H1 (cell line): Measurements from ENCODE around the gene SFRP2. TPM values are rescaled to one million over a fixed set of nuclear protein-coding genes. Genes with fewer than 3 reads are reported as not detected.

Experiments used
- CTCF ChIA-PET: fragments of 300-600 bp; sonication (Branson Sonifier 250); formaldehyde crosslinking; loops from one replicate; lab custom pipeline; 2021; ENCODE audit not compliant: partially characterized antibody; lab: Charles Lee
- POLR2A ChIA-PET: fragments of 300-600 bp; sonication (Branson Sonifier 250); formaldehyde crosslinking; loops from one replicate; lab custom pipeline; 2021; ENCODE audit warnings: inconsistent platforms; ENCODE audit not compliant: partially characterized antibody; lab: Charles Lee
- DNase-seq, 2 experiments: peaks; one replicate each; pipeline versions ENCODE4 v3.0.0 to v3.0.0-alpha.2; 2010 to 2022; ENCODE audit warnings: low spot score in 2 of 2, low read depth in 1 of 2, mixed read lengths in 1 of 2
- FAIRE-seq: peaks from 2 replicates; lab custom pipeline; 2011; peaks lifted over from hg19 to GRCh38; lab: Jason Lieb, UNC
- H2AFZ ChIP-seq: 2 replicates; pipeline ENCODE4 v1.8.1; 2012; ENCODE audit warnings: low read length, inconsistent platforms
- H2AK5ac ChIP-seq: 2 replicates; pipeline ENCODE4 v1.6.1; 2013; ENCODE audit warnings: low read depth, low read length
- H2BK120ac ChIP-seq: replicated peaks from 2 replicates; pipeline ENCODE3; 2013; ENCODE audit warnings: low read depth, low read length, inconsistent platforms
- H2BK12ac ChIP-seq: 2 replicates; pipeline ENCODE4 v1.6.1; 2013; ENCODE audit warnings: low read depth, low read length
- H2BK15ac ChIP-seq: 2 replicates; pipeline ENCODE4 v1.6.1; 2013; ENCODE audit warnings: low read length
- H2BK20ac ChIP-seq: 2 replicates; pipeline ENCODE4 v1.6.1; 2013; ENCODE audit warnings: low read length
- H2BK5ac ChIP-seq: 2 replicates; pipeline ENCODE4 v1.6.1; 2013; ENCODE audit warnings: low read depth, low read length
- H3K14ac ChIP-seq: 2 replicates; pipeline ENCODE4 v1.6.1; 2013; ENCODE audit warnings: inconsistent platforms; ENCODE audit not compliant: insufficient read length
- H3K18ac ChIP-seq: 2 replicates; pipeline ENCODE4 v1.6.1; 2013; ENCODE audit warnings: low read length; ENCODE audit errors: extremely low read depth
- H3K23ac ChIP-seq: 2 replicates; pipeline ENCODE4 v1.6.1; 2013; ENCODE audit warnings: inconsistent platforms; ENCODE audit not compliant: insufficient read length
- H3K23me2 ChIP-seq: 2 replicates; pipeline ENCODE4 v1.6.1; 2013; ENCODE audit warnings: low read depth, low read length
- H3K27ac ChIP-seq: 2 replicates; pipeline ENCODE4 v1.6.1; 2011; ENCODE audit warnings: low read depth, low read length, inconsistent platforms
- H3K27me3 ChIP-seq, 4 experiments: replicated peaks in 1 of 4; 1 replicate in 1 of 4; 2 replicates in 3 of 4; pipeline versions ENCODE4 v1.6.1 to v1.8.1; 2011 to 2013; ENCODE audit warnings: low read length in 3 of 4, mild to moderate bottlenecking in 3 of 4, inconsistent platforms in 2 of 4, mixed read lengths in 2 of 4, moderate library complexity in 1 of 4; ENCODE audit not compliant: control insufficient read depth in 3 of 4, insufficient read depth in 3 of 4; ENCODE audit errors: extremely low read depth in 1 of 4
- H3K36me3 ChIP-seq, 4 experiments: 2 replicates each; pipeline versions ENCODE4 v1.6.1 to v1.8.1; 2011 to 2013; ENCODE audit warnings: mild to moderate bottlenecking in 4 of 4, low read length in 3 of 4, moderate library complexity in 2 of 4, control low read depth in 1 of 4, inconsistent platforms in 1 of 4; ENCODE audit not compliant: insufficient read depth in 4 of 4, control insufficient read depth in 2 of 4
- H3K4ac ChIP-seq: replicated peaks from 2 replicates; pipeline ENCODE3; 2013; ENCODE audit warnings: low read length, low read depth, mixed read lengths, inconsistent platforms; ENCODE audit not compliant: insufficient read length
- H3K4me1 ChIP-seq, 4 experiments: replicated peaks in 1 of 4; 1 replicate in 1 of 4; 2 replicates in 3 of 4; pipeline versions ENCODE4 v1.6.1 to v1.8.1; 2011 to 2013; ENCODE audit warnings: low read length in 3 of 4, inconsistent platforms in 2 of 4, mixed read lengths in 1 of 4; ENCODE audit not compliant: insufficient read depth in 4 of 4, control insufficient read depth in 3 of 4
- H3K4me2 ChIP-seq, 2 experiments: 2 replicates each; pipeline versions ENCODE4 v1.6.1 to v1.8.1; 2011 to 2013; ENCODE audit warnings: low read depth in 2 of 2, low read length in 2 of 2, control low read depth in 1 of 2, inconsistent platforms in 1 of 2, mild to moderate bottlenecking in 1 of 2; ENCODE audit not compliant: insufficient read depth in 1 of 2
- H3K4me3 ChIP-seq, 4 experiments: fragments of 200-600, 300-600 bp in 1 of 4; sonication (generic), shearing (Covaris generic), sonication (Bioruptor Twin) in 1 of 4; 2 replicates each; pipeline versions ENCODE4 v1.5.1 to v1.8.1; 2011 to 2016; ENCODE audit warnings: low read length in 4 of 4, low read depth in 3 of 4, control low read depth in 2 of 4, inconsistent platforms in 2 of 4, mild to moderate bottlenecking in 2 of 4, mixed read lengths in 1 of 4, moderate library complexity in 1 of 4; ENCODE audit not compliant: insufficient read depth in 2 of 4; ENCODE audit errors: extremely low read depth in 1 of 4
- H3K56ac ChIP-seq: replicated peaks from 2 replicates; pipeline ENCODE3; 2013; ENCODE audit warnings: low read depth, mild to moderate bottlenecking, mixed read lengths, low read length, inconsistent platforms; ENCODE audit not compliant: insufficient read length
- H3K79me1 ChIP-seq: 2 replicates; pipeline ENCODE4 v1.6.1; 2013; ENCODE audit warnings: low read depth, low read length, control low read depth
- H3K79me2 ChIP-seq, 2 experiments: 2 replicates each; pipeline versions ENCODE4 v1.6.1 to v1.8.1; 2012 to 2013; ENCODE audit warnings: low read length in 2 of 2, mild to moderate bottlenecking in 2 of 2, inconsistent platforms in 1 of 2; ENCODE audit not compliant: insufficient read depth in 2 of 2, control insufficient read depth in 1 of 2
- H3K9ac ChIP-seq, 4 experiments: replicated peaks in 1 of 4; 1 replicate in 1 of 4; 2 replicates in 3 of 4; pipeline versions ENCODE4 v1.6.1 to v1.8.1; 2011 to 2013; ENCODE audit warnings: low read depth in 3 of 4, low read length in 3 of 4, control low read depth in 2 of 4, mild to moderate bottlenecking in 2 of 4, moderate library complexity in 2 of 4, inconsistent platforms in 1 of 4; ENCODE audit errors: extremely low read depth in 1 of 4
- H3K9me3 ChIP-seq, 2 experiments: 2 replicates each; pipeline versions ENCODE4 v1.6.1 to v1.8.1; 2012 to 2013; ENCODE audit warnings: mild to moderate bottlenecking in 2 of 2, moderate library complexity in 2 of 2, control low read depth in 1 of 2, inconsistent platforms in 1 of 2, low read depth in 1 of 2, low read length in 1 of 2, mixed read lengths in 1 of 2; ENCODE audit not compliant: insufficient read depth in 2 of 2
- H4K20me1 ChIP-seq, 2 experiments: replicated peaks in 1 of 2; 2 replicates each; pipeline versions ENCODE3 to v1.8.1; 2011 to 2013; ENCODE audit warnings: inconsistent platforms in 2 of 2, low read length in 2 of 2, mild to moderate bottlenecking in 1 of 2; ENCODE audit not compliant: insufficient read depth in 2 of 2, control insufficient read depth in 1 of 2
- H4K5ac ChIP-seq: 2 replicates; pipeline ENCODE4 v1.6.1; 2013; ENCODE audit warnings: low read length, low read depth, mixed read lengths, inconsistent platforms; ENCODE audit not compliant: insufficient read length
- H4K8ac ChIP-seq: 2 replicates; pipeline ENCODE4 v1.8.0; 2013; ENCODE audit warnings: mild to moderate bottlenecking, moderate library complexity, low read length, inconsistent platforms; ENCODE audit not compliant: insufficient read depth; ENCODE audit errors: extremely low read depth
- H4K91ac ChIP-seq: replicated peaks from 2 replicates; pipeline ENCODE3; 2013; ENCODE audit warnings: low read length, mixed read lengths, inconsistent platforms; ENCODE audit not compliant: insufficient read length
- BACH1 ChIP-seq: IDR thresholded peaks from 2 replicates; pipeline ENCODE4 v1.6.1; 2012; ENCODE audit warnings: low read length, improper control_type of control experiment
- BCL11A ChIP-seq, 2 experiments: IDR thresholded peaks; one replicate each; pipeline ENCODE4 v1.6.1; 2011; ENCODE audit warnings: low read depth in 2 of 2, low read length in 2 of 2, mild to moderate bottlenecking in 2 of 2
- CEBPB ChIP-seq: IDR thresholded peaks from 2 replicates; pipeline ENCODE4 v1.6.1; 2012; ENCODE audit warnings: low read depth, low read length
- EGR1 ChIP-seq: IDR thresholded peaks from 2 replicates; pipeline ENCODE4 v1.6.1; 2011; ENCODE audit warnings: low read depth, low read length, borderline replicate concordance
- FOSL1 ChIP-seq: IDR thresholded peaks from 2 replicates; pipeline ENCODE4 v1.6.1; 2011; ENCODE audit warnings: mild to moderate bottlenecking, low read depth, low read length, moderate library complexity; ENCODE audit not compliant: insufficient read depth
- GTF2F1 ChIP-seq: IDR thresholded peaks from 2 replicates; pipeline ENCODE4 v1.6.1; 2012; ENCODE audit warnings: low read depth, low read length, improper control_type of control experiment, borderline replicate concordance
- HDAC2 ChIP-seq, 2 experiments: fragments of 300-600 bp in 1 of 2; sonication (generic) in 1 of 2; IDR thresholded peaks; 2 replicates each; pipeline ENCODE4 v1.6.1; 2011 to 2012; ENCODE audit warnings: low read depth in 2 of 2, low read length in 2 of 2, mild to moderate bottlenecking in 2 of 2, moderate library complexity in 2 of 2, borderline replicate concordance in 1 of 2, inconsistent platforms in 1 of 2
- RFX5 ChIP-seq: IDR thresholded peaks from 2 replicates; pipeline ENCODE4 v1.6.1; 2011; ENCODE audit warnings: low read depth, low read length, improper control_type of control experiment, borderline replicate concordance
- RXRA ChIP-seq: IDR thresholded peaks from 2 replicates; pipeline ENCODE4 v1.6.1; 2011; ENCODE audit warnings: low read depth, mild to moderate bottlenecking, low read length, moderate library complexity; ENCODE audit not compliant: insufficient read depth
- SIN3A ChIP-seq, 2 experiments: IDR thresholded peaks in 1 of 2; conservative IDR thresholded peaks in 1 of 2; 2 replicates each; pipeline ENCODE4 v1.6.1; 2011 to 2012; ENCODE audit warnings: low read length in 2 of 2, improper control_type of control experiment in 1 of 2, low read depth in 1 of 2, mild to moderate bottlenecking in 1 of 2
- SIX5 ChIP-seq: IDR thresholded peaks from 2 replicates; pipeline ENCODE4 v1.6.1; 2011; ENCODE audit warnings: mild to moderate bottlenecking, low read depth, low read length
- SP1 ChIP-seq: IDR thresholded peaks from 2 replicates; pipeline ENCODE4 v1.6.1; 2011; ENCODE audit warnings: low read depth, low read length
- WGBS, 2 experiments: shearing (Covaris generic) in 1 of 2; methylation state at CpG; one replicate each; pipeline versions ENCODE4 v1.1.6 to v1.1.7; 2013 to 2015; ENCODE audit warnings: low lambda C conversion rate in 2 of 2, mixed read lengths in 2 of 2, inconsistent platforms in 1 of 2, low coverage in 1 of 2, missing lambda C conversion rate in 1 of 2; ENCODE audit not compliant: insufficient replicate concordance in 2 of 2, insufficient coverage in 1 of 2, insufficient read length in 1 of 2; ENCODE audit errors: extremely low coverage in 1 of 2, missing lambda C conversion rate in 1 of 2; 5-methylcytosine and 5-hydroxymethylcytosine counted together
- polyA plus RNA-seq, 7 experiments: library from polyadenylated mRNA; depleted of rRNA in 3 of 7; stranded (reverse) in 5 of 7; unstranded in 2 of 7; fragments of >200 nt in 5 of 7; fragments of 200-250 nt in 2 of 7; gene quantifications; 1 replicate in 5 of 7; 2 replicates in 1 of 7; 4 replicates in 1 of 7; pipeline versions ENCODE4 v1.2.1 to v1.2.3, GENCODE V29; 2011 to 2013; ENCODE audit warnings: missing spikeins in 2 of 7, mixed read lengths in 2 of 7
- total RNA-seq: library from RNA; stranded (reverse); fragmentation: NEBNext Ultra II Directional; extraction: Animal tissue kit (Norgen Biotek cat#: 25700); gene quantifications from 2 replicates; pipeline ENCODE4 v1.2.1, GENCODE V29; 2021
- TF ChIP-seq, protein P1 (sequence below): IDR thresholded peaks from 2 replicates; pipeline ENCODE4 v1.6.1; 2011; ENCODE audit warnings: low read depth, mild to moderate bottlenecking, low read length; ENCODE audit not compliant: insufficient read depth
- TF ChIP-seq, protein P2 (sequence below): IDR thresholded peaks from 2 replicates; pipeline ENCODE4 v1.6.1; 2012; ENCODE audit warnings: inconsistent platforms

SFRP2 gene
- total and polyA plus RNA-seq, 2 of the 8 experiments (the other 6 are each of a cell fraction or from before 2014, with no cell fraction given), result 108 to 342 TPM

DNA sequence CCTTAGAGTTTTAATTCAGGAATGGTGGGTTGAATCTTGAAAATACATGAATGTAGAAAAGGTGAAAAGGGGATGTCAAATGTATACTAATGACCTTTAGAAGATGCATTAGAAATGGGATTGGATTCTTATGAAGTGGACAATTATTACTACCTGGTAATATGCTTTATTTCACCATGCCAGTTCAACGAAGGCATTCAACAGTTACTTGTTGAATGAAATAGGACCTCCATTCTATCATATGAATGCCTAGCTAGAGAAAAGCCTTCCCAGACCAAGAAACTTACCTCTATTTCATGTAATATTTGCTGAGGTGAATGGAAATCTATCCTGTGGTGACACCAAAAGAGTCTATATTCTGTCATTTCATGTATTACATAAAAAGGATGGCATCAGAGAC is 34.6 kb upstream of the SFRP2 start:
- Histone ChIP-seq H2BK15ac (no peak overlapping the region), H3K36me3 (no peaks in the 10 kb centered on the region), H3K4ac (no peak overlapping the region), H3K9ac (no peak overlapping the region), H4K91ac (no peak overlapping the region), H4K20me1 (no peaks in the 10 kb centered on the region), H4K5ac (no peak overlapping the region), H3K4me1 (no peaks in the 10 kb centered on the region), H2BK20ac (no peak overlapping the region), H3K56ac (no peak overlapping the region), H2BK5ac (no peak overlapping the region), H2BK12ac (no peak overlapping the region), H3K27ac (no peak overlapping the region), H3K9me3 (no peaks in the 10 kb centered on the region), H3K79me1 (no peaks in the 10 kb centered on the region), H2AK5ac (no peak overlapping the region), H3K27me3 (no peaks in the 10 kb centered on the region), H2AFZ (no peak overlapping the region), H3K4me2 (no peak overlapping the region), H3K79me2 (no peaks in the 10 kb centered on the region), H3K4me3 (no peak overlapping the region), H4K8ac (no peak overlapping the region), H3K23me2 (no peaks in the 10 kb centered on the region), H3K14ac (no peak overlapping the region), H3K18ac (no peak overlapping the region), H2BK120ac (no peak overlapping the region), H3K23ac (no peak overlapping the region)
- no peak for FAIRE-seq
- 96% methylated on average over 1 of the region's 1 CpG; no CpG with 5 or more reads in 1 of the 2 experiments for WGBS, 2 experiments
- ChIA-PET POLR2A (no interaction called here), CTCF (no interaction called here)
- no peak for DNase-seq
- TF ChIP-seq RFX5 (no peak), SP1 (no peak), CEBPB (no peak), BCL11A (IDR thresholded peaks at IDR 0.05; ENCODE audit: low read depth in 2 of 2, low read length in 2 of 2) (no peak), SIN3A (conservative IDR thresholded peaks at IDR 0.05 in 1 of 2, IDR thresholded peaks at IDR 0.05 in 1 of 2; ENCODE audit: low read depth in 1 of 2, low read length in 2 of 2) (no peak), EGR1 (no peak), HDAC2 (IDR thresholded peaks at IDR 0.05; ENCODE audit: borderline replicate concordance in 1 of 2, low read depth in 2 of 2, low read length in 2 of 2) (no peak), RXRA (no peak), SIX5 (no peak), GTF2F1 (no peak), BACH1 (no peak), FOSL1 (no peak)
- TF ChIP-seq, protein P1, sequence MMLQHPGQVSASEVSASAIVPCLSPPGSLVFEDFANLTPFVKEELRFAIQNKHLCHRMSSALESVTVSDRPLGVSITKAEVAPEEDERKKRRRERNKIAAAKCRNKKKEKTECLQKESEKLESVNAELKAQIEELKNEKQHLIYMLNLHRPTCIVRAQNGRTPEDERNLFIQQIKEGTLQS, result no peak
- TF ChIP-seq, protein P2, sequence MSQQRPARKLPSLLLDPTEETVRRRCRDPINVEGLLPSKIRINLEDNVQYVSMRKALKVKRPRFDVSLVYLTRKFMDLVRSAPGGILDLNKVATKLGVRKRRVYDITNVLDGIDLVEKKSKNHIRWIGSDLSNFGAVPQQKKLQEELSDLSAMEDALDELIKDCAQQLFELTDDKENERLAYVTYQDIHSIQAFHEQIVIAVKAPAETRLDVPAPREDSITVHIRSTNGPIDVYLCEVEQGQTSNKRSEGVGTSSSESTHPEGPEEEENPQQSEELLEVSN, result no peak
